Neural progenitor cell (in vitro differentiated cells): Measurements from ENCODE around the gene TNFRSF8.

Experiments used
- EZH2 ChIP-seq: fragments of 200-600 bp; sonication (generic); IDR thresholded peaks from 2 replicates; pipeline ENCODE4 v1.6.1; 2017; ENCODE audit warnings: antibody characterized with exemption, mild to moderate bottlenecking, moderate library complexity
- TF ChIP-seq, protein P1 (sequence below): fragments of 200-600 bp; sonication (generic); IDR thresholded peaks from 2 replicates; pipeline ENCODE4 v1.5.1; 2017; ENCODE audit warnings: antibody characterized with exemption, mild to moderate bottlenecking

DNA sequence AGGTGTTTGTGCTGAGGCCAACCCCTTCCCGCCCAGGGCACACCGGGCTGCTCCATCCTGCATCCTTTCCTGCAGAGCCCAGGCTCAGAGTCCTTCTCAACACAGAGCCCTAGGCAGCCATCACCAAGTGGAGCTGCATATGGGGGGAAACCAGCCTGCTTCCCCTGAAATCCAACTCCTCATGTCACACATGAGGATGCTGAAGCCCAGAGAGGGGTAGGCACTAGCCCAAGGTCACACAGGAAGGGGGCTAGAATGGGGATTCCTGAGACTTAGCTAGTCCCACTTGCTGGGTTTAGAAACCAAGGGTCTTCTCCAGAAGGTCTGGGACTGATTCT is 98.2 kb downstream of the TNFRSF8 start:
- TF ChIP-seq, protein P1, sequence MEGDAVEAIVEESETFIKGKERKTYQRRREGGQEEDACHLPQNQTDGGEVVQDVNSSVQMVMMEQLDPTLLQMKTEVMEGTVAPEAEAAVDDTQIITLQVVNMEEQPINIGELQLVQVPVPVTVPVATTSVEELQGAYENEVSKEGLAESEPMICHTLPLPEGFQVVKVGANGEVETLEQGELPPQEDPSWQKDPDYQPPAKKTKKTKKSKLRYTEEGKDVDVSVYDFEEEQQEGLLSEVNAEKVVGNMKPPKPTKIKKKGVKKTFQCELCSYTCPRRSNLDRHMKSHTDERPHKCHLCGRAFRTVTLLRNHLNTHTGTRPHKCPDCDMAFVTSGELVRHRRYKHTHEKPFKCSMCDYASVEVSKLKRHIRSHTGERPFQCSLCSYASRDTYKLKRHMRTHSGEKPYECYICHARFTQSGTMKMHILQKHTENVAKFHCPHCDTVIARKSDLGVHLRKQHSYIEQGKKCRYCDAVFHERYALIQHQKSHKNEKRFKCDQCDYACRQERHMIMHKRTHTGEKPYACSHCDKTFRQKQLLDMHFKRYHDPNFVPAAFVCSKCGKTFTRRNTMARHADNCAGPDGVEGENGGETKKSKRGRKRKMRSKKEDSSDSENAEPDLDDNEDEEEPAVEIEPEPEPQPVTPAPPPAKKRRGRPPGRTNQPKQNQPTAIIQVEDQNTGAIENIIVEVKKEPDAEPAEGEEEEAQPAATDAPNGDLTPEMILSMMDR = no peak
- no peak for TF ChIP-seq EZH2
